Activated T-helper 1 cell treated with anti-CD3 and anti-CD28 coated beads, Interleukin-12 subunit alpha, Interleukin-12 subunit beta, Interleukin-2, Interleukin-4 antibody, amounts not matched to agents 30 ng/mL and 10 ng/mL and 1 ng/mL, durations not matched to agents 14 hours and 24 hours and 36 hours (primary cell): ENCODE measurements around the gene CDCA8. TPM values are rescaled to one million over a fixed set of nuclear protein-coding genes. Genes with fewer than 3 reads are reported as not detected.

Source experiments
- DNase-seq: peaks from one replicate; pipeline ENCODE4 v3.0.0; 2021; ENCODE audit warnings: low spot score
- H3K27ac Mint-ChIP-seq: one replicate; pipeline ENCODE4 v1.8.0; 2021; ENCODE audit warnings: mild to moderate bottlenecking, mixed read lengths
- H3K27me3 Mint-ChIP-seq: one replicate; pipeline ENCODE4 v1.8.0; 2022; ENCODE audit warnings: mild to moderate bottlenecking, moderate library complexity, mixed read lengths; ENCODE audit not compliant: insufficient read depth
- H3K36me3 Mint-ChIP-seq: one replicate; pipeline ENCODE4 v1.8.0; 2021; ENCODE audit warnings: low read depth, mixed read lengths
- H3K4me1 Mint-ChIP-seq: one replicate; pipeline ENCODE4 v1.8.0; 2021; ENCODE audit warnings: low read depth, mixed read lengths
- H3K4me3 Mint-ChIP-seq: one replicate; pipeline ENCODE4 v1.8.0; 2021; ENCODE audit warnings: mild to moderate bottlenecking, moderate library complexity, mixed read lengths
- H3K9me3 Mint-ChIP-seq: one replicate; pipeline ENCODE4 v1.8.0; 2021; ENCODE audit warnings: mixed read lengths
- intact Hi-C: fragments of 100-400 bp; cut with micrococcal nuclease; formaldehyde crosslinking; loops from one replicate; pipeline ENCODE4 v1.15.1; 2024
- total RNA-seq: library from RNA; stranded (reverse); gene quantifications from 2 replicates; pipeline ENCODE4 v1.2.3, GENCODE V29; 2022

Gene CDCA8
- total RNA-seq, 1 donor from 2014 or later, result 33.5 TPM

GRCh38 chr1:37704966-37705365 lies 12.7 kb downstream of the CDCA8 start:
- H3K9me3 Mint-ChIP-seq, result no peaks in the 10 kb centered on the region
- no peaks in the 10 kb centered on the region for H3K27me3 Mint-ChIP-seq

GRCh38 chr1:37705399-37705798 lies 13.1 kb downstream of the CDCA8 start:
- H3K4me1 Mint-ChIP-seq, result no peaks in the 10 kb centered on the region
- intact Hi-C loops, result no loop called here
- no peak overlapping the region for H3K4me3 Mint-ChIP-seq
- H3K27me3 Mint-ChIP-seq, result no peaks in the 10 kb centered on the region
- H3K9me3 Mint-ChIP-seq, result no peaks in the 10 kb centered on the region
- H3K36me3 Mint-ChIP-seq, result peaks cover 64% of the 10 kb centered on the region
- no peak for DNase-seq
- H3K27ac Mint-ChIP-seq, result no peak overlapping the region

More at GRCh38 chr1:37704966-37705365, 12.7 kb downstream of the CDCA8 start:
- Mint-ChIP-seq H3K4me3 (no peak overlapping the region), H3K4me1 (peaks cover 1% of the 10 kb centered on the region), H3K27ac (no peak overlapping the region), H3K36me3 (peaks cover 68% of the 10 kb centered on the region)
- DNase-seq, result no peak
- intact Hi-C loops, result no loop called here

DNA sequence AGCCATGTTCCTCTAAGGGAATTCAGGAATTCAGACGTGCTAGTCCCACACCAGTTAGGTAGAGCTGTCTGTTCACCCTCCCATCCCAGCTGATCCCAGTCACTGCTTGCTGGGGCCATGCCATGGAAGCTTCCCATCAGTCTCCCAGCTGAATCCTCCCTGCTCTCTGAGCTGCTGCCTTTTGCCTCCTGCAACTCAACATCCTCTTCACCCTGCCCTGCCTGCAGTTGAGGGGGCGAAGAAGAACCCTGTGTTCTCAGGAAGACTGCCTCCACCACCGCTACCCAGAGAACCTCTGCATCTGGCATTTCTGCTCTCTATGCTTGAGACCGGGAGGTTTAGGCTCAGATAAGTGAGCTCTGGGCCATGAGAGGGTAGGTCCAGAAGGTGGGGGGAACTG lies 16.2 kb downstream of the CDCA8 start:
- Mint-ChIP-seq H3K36me3 (peaks cover 41% of the 10 kb centered on the region), H3K27ac (no peak overlapping the region), H3K27me3 (no peaks in the 10 kb centered on the region), H3K9me3 (no peaks in the 10 kb centered on the region), H3K4me1 (no peaks in the 10 kb centered on the region), H3K4me3 (no peak overlapping the region)
- DNase-seq, result no peak
- intact Hi-C loops, result no loop called here

GRCh38 chr1:37714226-37714625 lies 21.9 kb downstream of the CDCA8 start:
- no peak overlapping the region for H3K27ac Mint-ChIP-seq
- no peak overlapping the region for H3K4me3 Mint-ChIP-seq
- no peaks in the 10 kb centered on the region for H3K4me1 Mint-ChIP-seq
- peaks cover 7% of the 10 kb centered on the region for H3K36me3 Mint-ChIP-seq
- H3K27me3 Mint-ChIP-seq, result peaks cover 1% of the 10 kb centered on the region
- H3K9me3 Mint-ChIP-seq, result no peaks in the 10 kb centered on the region
- intact Hi-C loops, result no loop called here
- no peak for DNase-seq

DNA sequence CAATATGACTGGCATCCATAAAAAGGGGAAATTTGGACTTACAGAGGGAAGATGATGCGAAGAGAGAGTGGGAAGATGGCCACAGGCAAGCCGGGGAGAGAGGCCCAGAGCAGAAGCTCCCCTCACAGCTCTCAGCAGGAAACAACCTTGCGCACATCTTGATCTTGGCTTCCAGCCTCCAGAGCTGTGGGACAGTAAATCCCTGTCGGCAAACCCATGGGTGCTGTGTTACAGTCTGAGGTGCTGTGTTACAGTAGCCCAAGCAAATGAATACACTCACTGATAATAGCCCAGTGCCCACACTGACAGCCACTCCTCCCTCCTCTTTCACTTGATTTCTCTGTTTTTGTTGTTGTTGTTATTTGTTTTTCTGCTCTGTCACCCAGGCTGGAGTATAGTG lies 22.4 kb downstream of the CDCA8 start:
- Mint-ChIP-seq H3K4me3 (no peak overlapping the region), H3K36me3 (peaks cover 3% of the 10 kb centered on the region), H3K27ac (no peak overlapping the region), H3K4me1 (no peaks in the 10 kb centered on the region), H3K27me3 (peaks cover 1% of the 10 kb centered on the region), H3K9me3 (no peaks in the 10 kb centered on the region)
- DNase-seq, result no peak
- intact Hi-C loops, result no loop called here

DNA sequence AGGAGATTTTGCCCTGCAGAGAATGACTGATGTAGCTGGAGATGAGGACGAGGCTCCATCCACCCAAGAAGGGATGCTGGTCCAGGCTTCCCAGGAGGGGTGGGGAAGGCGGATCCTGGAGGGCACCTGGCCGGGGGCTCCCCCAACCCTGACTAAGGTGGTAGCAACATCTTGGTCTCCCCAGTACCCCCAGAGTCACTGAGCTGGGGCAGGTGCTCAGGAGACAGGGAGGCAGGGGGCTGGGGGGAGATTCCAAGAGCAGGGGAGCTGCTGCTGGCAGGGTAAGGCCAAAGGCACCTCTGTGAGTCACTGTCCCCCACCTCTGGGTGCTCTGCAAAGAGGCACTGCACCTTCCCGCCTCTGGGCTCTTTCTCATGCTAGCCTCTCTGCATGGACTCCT lies 24.0 kb downstream of the CDCA8 start:
- DNase-seq, result no peak
- no peak overlapping the region for H3K4me3 Mint-ChIP-seq
- no peak overlapping the region for H3K27ac Mint-ChIP-seq
- H3K36me3 Mint-ChIP-seq, result peaks cover 1% of the 10 kb centered on the region
- intact Hi-C loops, result no loop called here
- H3K9me3 Mint-ChIP-seq, result no peaks in the 10 kb centered on the region
- no peaks in the 10 kb centered on the region for H3K4me1 Mint-ChIP-seq
- peaks cover 1% of the 10 kb centered on the region for H3K27me3 Mint-ChIP-seq

DNA sequence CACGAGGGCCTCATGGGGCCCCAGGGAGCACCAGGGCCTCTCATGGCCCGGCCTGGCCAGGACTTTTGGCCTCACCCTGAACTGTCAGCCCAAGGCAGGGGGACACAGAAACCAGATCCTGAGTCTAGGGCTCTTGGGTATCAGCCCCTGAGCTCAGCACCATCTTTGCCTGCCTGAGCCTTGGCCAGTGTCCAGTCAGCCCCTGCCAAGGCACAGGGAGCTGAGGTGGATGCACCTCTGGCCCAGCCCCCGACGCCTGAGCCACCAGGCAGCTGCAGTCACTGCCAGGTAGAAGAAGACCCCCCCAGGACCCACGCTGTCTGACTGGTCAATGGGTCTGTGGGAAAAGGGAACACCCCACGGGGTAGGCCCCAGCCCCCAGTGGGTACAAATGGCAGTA lies 25.3 kb downstream of the CDCA8 start:
- intact Hi-C loops, result no loop called here
- no peak for DNase-seq
- Mint-ChIP-seq H3K4me3 (no peak overlapping the region), H3K36me3 (no peaks in the 10 kb centered on the region), H3K4me1 (no peaks in the 10 kb centered on the region), H3K9me3 (no peaks in the 10 kb centered on the region), H3K27ac (no peak overlapping the region), H3K27me3 (peaks cover 1% of the 10 kb centered on the region)

DNA sequence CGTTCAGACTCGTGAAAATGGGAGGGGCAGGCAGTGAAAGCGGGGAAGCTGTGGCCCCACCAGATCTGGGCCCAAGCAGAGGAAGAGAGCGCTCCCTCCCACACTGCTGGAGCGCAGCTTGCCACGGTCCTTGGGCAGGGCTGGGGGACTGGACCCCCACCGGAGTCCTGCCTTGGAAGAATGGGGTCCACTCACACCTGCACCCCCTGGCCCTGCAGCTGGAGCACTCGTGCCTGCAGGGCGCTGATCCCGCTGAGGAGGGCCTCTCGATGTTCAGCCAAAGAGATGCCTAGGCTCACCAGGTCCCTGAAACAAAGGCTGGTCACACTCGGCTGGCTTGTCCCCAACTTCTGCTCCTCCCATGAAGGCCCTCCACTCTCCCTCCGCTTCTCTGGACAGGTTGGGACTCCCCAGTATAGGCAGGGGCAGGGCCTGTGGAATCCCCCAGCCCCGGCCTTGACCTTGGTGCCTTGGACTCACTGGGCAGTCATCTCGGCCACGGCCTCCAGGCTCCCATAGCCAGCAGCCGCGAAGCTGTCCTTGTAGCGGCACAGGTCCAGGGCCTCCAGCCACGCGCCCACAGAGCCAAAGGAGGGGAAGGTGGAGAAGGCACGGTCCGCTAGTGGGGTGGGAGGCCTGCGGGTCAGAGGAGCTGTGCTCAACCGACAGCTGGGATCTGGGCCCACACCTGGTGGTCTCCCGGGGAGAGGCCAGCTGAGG lies 26.0 kb downstream of the CDCA8 start:
- Mint-ChIP-seq H3K27me3 (peaks cover 1% of the 10 kb centered on the region), H3K36me3 (no peaks in the 10 kb centered on the region), H3K4me1 (no peaks in the 10 kb centered on the region), H3K4me3 (no peak overlapping the region), H3K27ac (no peak overlapping the region), H3K9me3 (no peaks in the 10 kb centered on the region)
- no peak for DNase-seq
- intact Hi-C loops, result no loop called here

DNA sequence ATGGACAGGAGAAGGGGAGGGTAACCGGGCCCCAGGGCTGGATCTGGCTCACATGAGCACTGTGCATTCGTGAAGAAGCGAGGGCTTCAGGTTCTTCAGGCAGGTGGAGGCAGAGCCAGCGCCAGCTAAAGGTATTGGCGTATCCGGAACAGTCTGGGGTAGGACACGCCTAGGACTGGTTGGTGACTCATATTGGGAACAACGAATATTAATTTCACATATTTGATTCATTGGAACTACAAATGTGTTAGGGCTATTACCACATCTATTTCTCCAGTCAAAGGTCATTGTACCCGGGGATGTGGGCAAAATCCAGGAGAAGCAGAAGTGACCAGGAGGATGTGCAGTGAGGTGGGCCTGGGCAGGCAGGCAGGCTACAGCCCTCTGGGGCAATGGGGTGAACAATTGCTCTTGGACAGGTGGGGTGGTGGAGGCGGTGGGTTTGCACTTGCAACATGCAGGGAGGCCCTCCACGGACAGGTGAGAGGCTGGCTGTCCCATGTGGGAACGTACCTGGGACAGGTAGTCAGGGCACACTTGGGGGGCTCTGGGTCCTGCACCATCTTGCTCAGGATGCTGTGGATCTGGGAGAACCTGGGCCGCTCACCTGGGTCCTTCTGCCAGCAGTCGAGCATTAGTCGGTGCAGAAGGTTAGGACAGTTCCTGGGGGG lies 26.7 kb downstream of the CDCA8 start:
- Mint-ChIP-seq H3K36me3 (no peaks in the 10 kb centered on the region), H3K9me3 (no peaks in the 10 kb centered on the region), H3K4me3 (no peak overlapping the region), H3K4me1 (no peaks in the 10 kb centered on the region), H3K27ac (no peak overlapping the region), H3K27me3 (peaks cover 1% of the 10 kb centered on the region)
- intact Hi-C loops, result no loop called here
- DNase-seq, result no peak

DNA sequence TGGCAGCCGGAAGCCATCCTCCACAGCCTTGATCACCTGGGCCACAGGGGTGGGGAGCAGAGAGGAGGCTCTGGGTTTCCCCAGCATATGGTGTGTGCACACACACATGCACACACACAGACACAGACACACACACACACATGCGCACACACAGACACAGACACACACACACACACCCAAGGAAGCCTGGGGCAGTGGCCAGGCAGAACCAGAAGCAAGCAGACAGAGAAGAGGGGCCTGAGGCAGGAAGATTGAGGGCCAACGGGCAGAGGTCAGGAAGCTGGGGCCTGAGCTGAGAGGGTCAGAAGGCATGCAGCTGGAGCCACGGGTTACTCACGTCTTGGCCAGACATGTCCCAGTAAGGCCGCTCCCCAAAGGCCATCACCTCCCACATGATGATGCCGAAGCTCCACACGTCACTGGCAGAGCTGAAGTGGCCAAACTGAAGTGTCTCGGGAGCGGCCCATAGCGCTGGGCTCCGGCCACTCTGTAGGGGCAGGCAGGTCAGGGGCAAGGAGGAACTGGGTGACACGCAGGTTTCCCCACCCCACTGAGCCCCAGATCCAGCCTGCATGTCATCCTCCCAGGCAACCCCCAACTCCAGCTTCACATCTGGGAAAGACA lies 27.4 kb downstream of the CDCA8 start:
- no peak overlapping the region for H3K27ac Mint-ChIP-seq
- intact Hi-C loops, result no loop called here

GRCh38 chr1:37720231-37721130 lies 28.2 kb downstream of the CDCA8 start:
- no peak overlapping the region for H3K27ac Mint-ChIP-seq
- no peak for DNase-seq
- H3K9me3 Mint-ChIP-seq, result no peaks in the 10 kb centered on the region
- intact Hi-C loops, result no loop called here
- H3K36me3 Mint-ChIP-seq, result no peaks in the 10 kb centered on the region
- H3K27me3 Mint-ChIP-seq, result peaks cover 4% of the 10 kb centered on the region
- H3K4me1 Mint-ChIP-seq, result no peaks in the 10 kb centered on the region
- H3K4me3 Mint-ChIP-seq, result no peak overlapping the region

More for the DNA sequence above, 27.4 kb downstream of the CDCA8 start:
- Mint-ChIP-seq H3K9me3 (no peaks in the 10 kb centered on the region), H3K4me1 (no peaks in the 10 kb centered on the region), H3K4me3 (no peak overlapping the region), H3K36me3 (no peaks in the 10 kb centered on the region), H3K27me3 (peaks cover 4% of the 10 kb centered on the region)
- no peak for DNase-seq

- Mint-ChIP-seq H3K27ac (no peak overlapping the region), H3K4me3 (no peak overlapping the region), H3K27me3 (peaks cover 4% of the 10 kb centered on the region), H3K36me3 (no peaks in the 10 kb centered on the region), H3K9me3 (no peaks in the 10 kb centered on the region), H3K4me1 (no peaks in the 10 kb centered on the region)
- intact Hi-C loops, result no loop called here
- DNase-seq, result no peak
Observed at GRCh38 chr1:37721565-37721964, 29.2 kb downstream of the CDCA8 start.
